ENCODE data around the gene CLEC12A.
"Not testable (repeated sequence)": the region's sequence is repeated elsewhere in the genome, so short reads cannot be mapped to it uniquely, and the experiment has no call there.

Gene CLEC12A

GRCh38 chr12:9971181-9971580 lies at the start of gene CLEC12A:
CLEC12A (plus strand) TSS chr12:9971409; CDS start chr12:9971597, 188 bp downstream.
- DNase-seq (ENCODE audit: low read depth) = no peak

- DNase-seq (ENCODE audit: low read depth) = no peak
Observed at GRCh38 chr12:9922429-9922828, 48.8 kb upstream of the CLEC12A start.

- DNase-seq (ENCODE audit: low read depth) = peak; percentile 15
Observed at GRCh38 chr12:9925705-9926393, 45.4 kb upstream of the CLEC12A start.

- DNase-seq (ENCODE audit: low read depth) = no peak
Observed at GRCh38 chr12:9926876-9927275, 44.3 kb upstream of the CLEC12A start.

DNA sequence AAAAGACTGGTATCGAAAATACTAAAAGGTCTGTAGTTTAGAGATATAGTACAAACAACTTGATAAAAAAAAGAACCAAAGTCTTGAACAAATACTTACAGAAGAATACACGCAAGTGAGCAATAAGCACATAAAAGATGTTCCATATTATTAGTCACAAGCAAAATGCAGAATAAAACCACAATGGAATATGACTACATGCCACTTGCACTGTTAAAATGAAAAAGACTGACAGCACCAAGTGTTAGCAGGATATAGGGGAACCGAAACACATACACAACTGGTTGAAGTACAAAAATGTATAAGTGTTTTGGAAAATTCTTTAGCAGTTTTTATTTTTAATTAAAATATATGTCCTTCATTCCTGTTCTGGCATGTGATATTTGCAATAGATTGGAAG lies 42.6 kb upstream of the CLEC12A start:
- DNase-seq (ENCODE audit: low read depth) = no peak

DNA sequence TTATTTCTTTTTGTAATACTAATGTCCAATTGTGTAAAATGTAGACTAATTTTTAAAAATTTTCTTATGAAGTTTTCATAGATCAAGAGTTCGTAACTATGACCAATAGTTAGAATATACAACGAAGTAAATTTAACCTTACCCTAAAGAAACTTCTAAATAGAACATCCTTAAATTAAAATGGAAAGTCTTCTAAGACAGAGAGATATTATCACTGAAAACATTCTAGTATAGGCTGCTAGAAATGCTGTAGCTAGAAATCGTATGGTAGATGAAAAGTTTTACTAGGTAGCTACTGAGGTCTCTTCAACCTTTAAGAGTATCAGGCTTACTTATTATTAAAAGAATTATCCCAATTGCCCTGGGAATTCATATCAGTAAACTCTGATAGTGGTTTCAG lies 40.0 kb upstream of the CLEC12A start:
- no peak for DNase-seq (ENCODE audit: low read depth)

DNA sequence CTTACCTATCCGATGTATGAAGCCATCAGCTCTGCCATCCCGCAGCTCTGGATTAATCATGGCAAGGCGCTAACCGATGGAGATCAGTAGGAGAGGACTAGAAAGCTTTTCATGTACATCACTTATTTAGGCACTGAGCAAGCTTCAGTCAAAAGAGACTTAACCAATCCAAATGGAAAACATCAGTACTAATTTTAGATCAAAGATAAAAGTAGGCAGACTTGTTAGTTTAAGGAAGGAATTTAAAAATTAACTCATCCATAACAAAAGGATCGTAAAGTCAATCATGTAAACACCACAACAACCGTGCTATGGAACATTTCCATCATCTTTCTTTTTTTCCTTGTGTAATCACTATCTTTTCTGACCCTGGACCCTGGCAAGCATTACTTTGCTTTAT lies 38.9 kb upstream of the CLEC12A start, which contains the start of gene CLEC2A:
Gene CLEC2A, minus strand, starts transcription at position 101 of the 400 bp plus-strand sequence. Its CDS starts 41 bp downstream, at position 60.
- DNase-seq (ENCODE audit: low read depth) = no peak

- peak; percentile 55 for DNase-seq (ENCODE audit: low read depth)
Observed at GRCh38 chr12:9933958-9934357, 37.3 kb upstream of the CLEC12A start.

- DNase-seq (ENCODE audit: low read depth) = no peak
Observed at GRCh38 chr12:9935026-9935425, 36.2 kb upstream of the CLEC12A start.

GRCh38 chr12:9936591-9936990 lies 34.6 kb upstream of the CLEC12A start:
- DNase-seq (ENCODE audit: low read depth) = no peak

GRCh38 chr12:9940375-9940774 lies 30.8 kb upstream of the CLEC12A start:
- no peak for DNase-seq (ENCODE audit: low read depth)

DNA sequence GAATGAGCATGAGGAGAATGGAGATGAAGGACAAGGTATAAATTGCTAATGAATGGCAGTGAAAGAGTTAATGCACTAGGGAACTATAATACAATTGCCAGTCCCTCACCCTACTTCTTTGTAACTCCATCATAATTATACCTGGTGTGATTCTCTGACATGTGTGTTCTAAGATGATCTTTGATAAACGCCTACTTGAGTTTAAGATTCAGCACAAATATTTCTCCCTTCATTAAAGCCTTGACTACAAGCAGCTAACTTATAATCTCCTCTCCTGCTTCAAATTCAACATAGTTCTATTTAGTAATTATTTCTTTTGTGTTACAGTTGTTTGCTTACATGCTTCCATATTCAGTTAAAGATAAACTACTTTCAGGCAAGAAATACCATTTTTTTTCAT lies 29.4 kb upstream of the CLEC12A start:
- DNase-seq (ENCODE audit: low read depth) = no peak

GRCh38 chr12:9943240-9943639 lies 28.0 kb upstream of the CLEC12A start:
- DNase-seq (ENCODE audit: low read depth) = no peak

DNA sequence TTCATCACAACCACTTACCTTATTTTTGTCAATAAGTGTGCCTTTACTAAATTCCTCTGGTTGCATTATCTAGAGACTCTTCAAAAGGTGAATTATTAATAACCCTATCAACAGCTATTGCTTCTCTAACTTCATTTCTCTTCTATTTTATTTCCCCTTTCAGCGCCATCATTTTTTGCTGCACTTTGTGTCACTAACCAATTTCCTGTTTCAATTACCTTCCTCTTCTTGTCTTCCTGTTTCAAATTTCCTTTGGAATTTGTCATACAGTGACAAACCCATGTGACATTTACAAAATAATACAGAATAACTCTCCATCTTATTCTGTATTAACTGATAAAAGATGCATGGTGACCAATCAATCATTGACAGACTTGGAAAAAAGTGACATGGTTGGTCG lies 26.8 kb upstream of the CLEC12A start:
- DNase-seq (ENCODE audit: low read depth) = no peak

GRCh38 chr12:9947674-9948073 lies 23.5 kb upstream of the CLEC12A start:
- no peak for DNase-seq (ENCODE audit: low read depth)

DNA sequence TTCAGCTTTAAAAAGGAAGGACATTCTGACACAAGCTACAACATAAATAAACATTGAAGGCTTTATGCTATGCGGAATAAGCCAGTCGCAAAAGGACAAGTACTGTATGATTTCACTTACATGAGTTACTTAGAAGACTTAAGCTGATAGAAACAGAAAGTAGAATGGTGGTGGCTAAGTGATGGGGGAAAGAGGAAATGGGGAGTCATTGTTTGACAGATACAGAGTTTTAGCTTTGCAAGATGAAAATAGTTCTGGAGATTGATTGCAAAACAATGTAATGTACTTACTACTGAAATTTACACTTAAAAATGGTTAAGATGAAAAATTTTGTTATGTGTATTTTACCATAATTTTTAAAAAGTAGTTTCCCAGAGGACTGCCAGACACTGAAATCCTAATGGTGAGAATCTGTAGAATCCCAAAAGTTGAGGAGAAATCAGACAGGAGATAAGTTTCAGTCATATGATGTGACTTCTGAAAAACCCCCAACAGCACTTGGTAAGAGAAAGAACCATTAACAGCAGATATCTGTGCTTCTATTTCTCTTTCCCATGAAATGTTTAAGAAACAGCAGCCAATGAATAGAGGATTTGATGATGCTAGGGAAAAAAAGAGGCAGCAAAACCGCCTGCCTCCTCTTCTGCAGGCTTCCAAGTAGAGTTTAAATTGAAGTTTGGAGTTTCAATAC lies 22.5 kb upstream of the CLEC12A start:
- no peak for DNase-seq (ENCODE audit: low read depth)

DNA sequence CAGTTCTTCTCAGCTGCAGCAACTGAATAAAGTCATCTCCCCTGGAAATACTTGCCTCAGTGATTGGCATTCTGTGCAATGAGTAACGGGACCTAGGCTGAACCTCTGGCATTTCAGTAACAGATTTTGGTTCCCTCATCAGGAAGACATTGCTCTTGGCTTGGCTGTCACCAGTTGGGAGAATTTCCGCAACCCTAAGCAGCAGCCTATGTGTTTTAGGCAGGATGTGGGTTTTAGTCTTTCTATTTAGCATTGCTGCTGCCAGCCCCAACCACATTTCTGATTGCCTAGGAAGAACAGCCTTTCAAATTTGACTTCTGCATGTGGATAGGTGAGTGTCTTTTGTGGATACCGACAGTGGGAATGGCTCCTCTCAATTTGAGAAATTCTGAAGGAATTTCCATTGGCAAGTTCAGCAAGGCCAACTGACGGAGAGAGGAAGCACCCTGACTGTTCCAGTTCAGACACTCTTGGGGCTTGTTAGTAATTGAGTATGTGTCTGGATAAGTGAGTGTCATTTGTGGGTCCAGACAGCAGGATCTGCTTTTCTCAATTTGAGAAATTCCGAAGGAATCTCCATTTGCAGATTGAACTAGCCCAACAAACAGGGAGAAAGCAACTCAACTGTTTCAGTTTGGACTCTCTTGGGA lies 20.1 kb upstream of the CLEC12A start:
- no peak for DNase-seq (ENCODE audit: low read depth)

DNA sequence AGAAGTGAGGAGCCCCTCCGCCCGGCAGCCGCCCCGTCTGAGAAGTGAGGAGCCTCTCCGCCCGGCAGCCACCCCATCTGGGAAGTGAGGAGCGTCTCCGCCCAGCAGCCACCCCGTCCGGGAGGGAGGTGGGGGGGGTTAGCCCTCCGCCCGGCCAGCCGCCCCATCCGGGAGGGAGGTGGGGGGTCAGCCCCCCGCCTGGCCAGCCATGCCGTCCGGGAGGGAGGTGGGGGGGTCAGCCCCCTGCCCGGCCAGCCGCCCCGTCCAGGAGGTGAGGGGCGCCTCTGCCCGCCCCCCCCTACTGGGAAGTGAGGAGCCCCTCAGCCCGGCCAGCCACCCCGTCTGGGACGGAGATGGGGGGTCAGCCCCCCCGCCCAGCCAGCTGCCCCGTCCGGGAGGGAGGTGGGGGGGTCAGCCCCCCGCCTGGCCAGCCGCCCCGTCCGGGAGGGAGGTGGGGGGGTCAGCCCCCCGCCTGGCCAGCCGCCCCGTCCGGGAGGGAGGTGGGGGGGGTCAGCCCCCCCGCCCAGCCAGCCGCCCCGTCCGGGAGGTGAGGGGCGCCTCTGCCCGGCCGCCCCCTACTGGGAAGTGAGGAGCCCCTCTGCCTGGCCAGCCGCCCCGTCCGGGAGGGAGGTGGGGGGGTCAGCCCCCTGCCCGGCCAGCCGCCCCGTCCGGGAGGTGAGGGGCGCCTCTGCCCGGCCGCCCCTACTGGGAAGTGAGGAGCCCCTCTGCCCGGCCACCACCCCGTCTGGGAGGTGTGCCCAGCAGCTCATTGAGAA lies 18.1 kb upstream of the CLEC12A start:
- not testable (repeated sequence) for DNase-seq (ENCODE audit: low read depth)

- no peak for DNase-seq (ENCODE audit: low read depth)
Observed at GRCh38 chr12:9957834-9958233, 13.4 kb upstream of the CLEC12A start.

- DNase-seq (ENCODE audit: low read depth) = no peak
Observed at GRCh38 chr12:9960590-9960989, 10.6 kb upstream of the CLEC12A start.

DNA sequence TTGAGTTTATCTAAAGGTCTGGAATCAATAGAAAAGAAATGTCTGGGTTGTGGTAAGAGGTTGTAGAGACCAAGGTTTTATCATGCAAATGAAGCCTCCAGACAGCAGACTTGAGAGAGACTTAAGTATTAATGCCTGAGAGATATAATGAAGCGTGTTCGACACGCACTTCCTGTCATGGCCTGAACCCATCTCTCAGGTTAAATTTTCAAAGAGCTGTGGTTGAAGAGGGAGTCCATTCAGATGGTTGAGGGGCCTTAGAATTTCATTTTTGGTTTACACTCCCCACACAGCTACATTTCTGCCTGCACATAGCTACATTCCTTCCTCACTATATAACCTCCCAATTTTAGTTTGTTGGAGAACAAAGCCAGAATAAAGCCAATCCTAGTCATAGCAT lies 10.1 kb upstream of the CLEC12A start:
- no peak for DNase-seq (ENCODE audit: low read depth)

- DNase-seq (ENCODE audit: low read depth) = no peak
Observed at GRCh38 chr12:9961901-9962300, 9.3 kb upstream of the CLEC12A start.

Data from GM04504 (cell line).